K562 (cell line): ENCODE data around the gene ZNF213. TPM values are rescaled to one million over a fixed set of nuclear protein-coding genes. Genes with fewer than 3 reads are reported as not detected.

ENCODE experiments used
- CEBPZ ChIP-seq: fragments of 150-350 bp; IDR thresholded peaks from 2 replicates; pipeline ENCODE4 v1.6.1; 2014; ENCODE audit warnings: low read depth, mild to moderate bottlenecking, low read length, borderline replicate concordance
- E2F3 ChIP-seq: fragments of 250-450 bp; sonication (Bioruptor Pico); IDR thresholded peaks from 2 replicates; pipeline ENCODE4 v1.4.0; 2020; ENCODE audit warnings: mild to moderate bottlenecking
- E2F4 ChIP-seq: sonication (generic); formaldehyde crosslinking; IDR thresholded peaks from 2 replicates; pipeline ENCODE4 v1.8.0; 2022; ENCODE audit warnings: mild to moderate bottlenecking, low read depth, missing genetic modification reagents
- EHMT2 ChIP-seq: fragments of 450-650 bp; IDR thresholded peaks from 2 replicates; pipeline ENCODE4 v1.6.1; 2018; ENCODE audit warnings: antibody characterized with exemption
- ESRRA ChIP-seq: fragments of 450-650 bp; IDR thresholded peaks from 2 replicates; pipeline ENCODE4 v1.6.1; 2014; ENCODE audit warnings: low read depth, mild to moderate bottlenecking, moderate library complexity, borderline replicate concordance
- ETV6 ChIP-seq, 3 experiments: fragments of 150-350 bp in 1 of 3; sonication (generic) in 1 of 3; formaldehyde crosslinking in 1 of 3; IDR thresholded peaks; 2 replicates each; pipeline versions ENCODE4 v1.6.1 to v1.8.0; 2014 to 2022; ENCODE audit warnings: borderline replicate concordance in 2 of 3, low read depth in 2 of 3, antibody characterized with exemption in 1 of 3, low read length in 1 of 3, mild to moderate bottlenecking in 1 of 3, missing genetic modification reagents in 1 of 3
- FOXJ2 ChIP-seq: fragments of 200-800 bp; sonication (Bioruptor generic); IDR thresholded peaks from 2 replicates; pipeline ENCODE4 v1.6.1; 2016; ENCODE audit warnings: missing genetic modification characterization, missing compliant biosample characterization
- FOXM1 ChIP-seq, 2 experiments: fragments of 450-650 bp in 1 of 2; sonication (generic) in 1 of 2; formaldehyde crosslinking in 1 of 2; IDR thresholded peaks; 2 replicates each; pipeline versions ENCODE4 v1.6.1 to v1.9.0; 2017 to 2022; ENCODE audit warnings: low read depth in 2 of 2, mild to moderate bottlenecking in 2 of 2, missing genetic modification reagents in 1 of 2, moderate library complexity in 1 of 2
- GATA2 ChIP-seq: sonication (generic); formaldehyde crosslinking; IDR thresholded peaks from 2 replicates; pipeline ENCODE4 v1.4.0; 2020; ENCODE audit warnings: mild to moderate bottlenecking, missing genetic modification reagents
- HES1 ChIP-seq: fragments of 450-650 bp; IDR thresholded peaks from 2 replicates; pipeline ENCODE4 v1.6.1; 2016; ENCODE audit warnings: low read depth, mild to moderate bottlenecking, moderate library complexity
- HLTF ChIP-seq: fragments of 450-650 bp; IDR thresholded peaks from 2 replicates; pipeline ENCODE4 v1.6.1; 2016
- KLF10 ChIP-seq: fragments of 250-450 bp; sonication (Bioruptor Pico); IDR thresholded peaks from 2 replicates; pipeline ENCODE4 v1.6.1; 2021; ENCODE audit warnings: matching md5 sums
- MCM7 ChIP-seq, 2 experiments: fragments of 450-650 bp; IDR thresholded peaks; 2 replicates each; pipeline ENCODE4 v1.6.1; 2016 to 2018
- NFE2L1 ChIP-seq: fragments of 450-650 bp; IDR thresholded peaks from 2 replicates; pipeline ENCODE4 v1.6.1; 2016; ENCODE audit warnings: missing genetic modification characterization, low read depth, mild to moderate bottlenecking, missing compliant biosample characterization, moderate library complexity, borderline replicate concordance
- PHF21A ChIP-seq: fragments of 450-650 bp; IDR thresholded peaks from 2 replicates; pipeline ENCODE4 v1.6.1; 2017; ENCODE audit warnings: low read depth, borderline replicate concordance
- RBFOX2 ChIP-seq: fragments of 200-400 bp; formaldehyde crosslinking; IDR thresholded peaks from 2 replicates; pipeline ENCODE4 v1.6.1; 2017; ENCODE audit warnings: low read depth, mild to moderate bottlenecking, low read length, moderate library complexity
- RBM25 ChIP-seq: fragments of 200-400 bp; formaldehyde crosslinking; IDR thresholded peaks from 2 replicates; pipeline ENCODE4 v1.6.1; 2018; ENCODE audit warnings: low read length, low read depth, moderate library complexity; ENCODE audit not compliant: severe bottlenecking
- RFX5 ChIP-seq: IDR thresholded peaks from 2 replicates; pipeline ENCODE4 v1.6.1; 2011; ENCODE audit warnings: low read depth, mild to moderate bottlenecking, improper control_type of control experiment, low read length
- SMC3 ChIP-seq: conservative IDR thresholded peaks from 2 replicates; pipeline ENCODE4 v1.6.1; 2011; ENCODE audit warnings: low read depth, low read length, improper control_type of control experiment; ENCODE audit not compliant: insufficient read depth
- SNIP1 ChIP-seq: fragments of 450-650 bp; IDR thresholded peaks from 2 replicates; pipeline ENCODE4 v1.7.1; 2017; ENCODE audit warnings: low read depth, mild to moderate bottlenecking
- SRF ChIP-seq, 2 experiments: fragments of 250-450, 450-650 bp in 1 of 2; sonication (Bioruptor Pico) in 1 of 2; sonication (generic) in 1 of 2; formaldehyde crosslinking; IDR thresholded peaks; 2 replicates each; pipeline versions ENCODE4 v1.5.0 to v1.5.1; 2020 to 2022; ENCODE audit warnings: mild to moderate bottlenecking in 1 of 2, missing genetic modification reagents in 1 of 2
- SUPT5H ChIP-seq: fragments of 450-650 bp; IDR thresholded peaks from 2 replicates; pipeline ENCODE4 v1.6.1; 2016
- XRCC3 ChIP-seq: fragments of 450-650 bp; IDR thresholded peaks from 2 replicates; pipeline ENCODE4 v1.6.1; 2017; ENCODE audit warnings: mild to moderate bottlenecking, moderate library complexity
- ZBTB12 ChIP-seq: fragments of 250-450 bp; sonication (Bioruptor Pico); IDR thresholded peaks from 2 replicates; pipeline ENCODE4 v1.4.0; 2020
- ZNF717 ChIP-seq: fragments of 250-450 bp; sonication (Bioruptor Pico); IDR thresholded peaks from 2 replicates; pipeline ENCODE4 v1.5.0; 2021
- polyA plus RNA-seq, 8 experiments: library from polyadenylated mRNA; depleted of rRNA in 4 of 8; stranded (reverse) in 5 of 8; unstranded in 3 of 8; fragments of >200 nt; fragmentation: Nextera tagmentation in 2 of 8; fragmentation: Illumina TruSeq in 1 of 8; extraction: Ambion mirVana in 2 of 8; extraction: Trizol in 1 of 8; gene quantifications; 2 replicates each; pipeline versions ENCODE4 v1.2.1 to v1.2.3, GENCODE V29; 2011 to 2014; ENCODE audit warnings: inconsistent platforms in 1 of 8, missing spikeins in 1 of 8
- total RNA-seq, 7 experiments: library from RNA; depleted of rRNA in 6 of 7; stranded (reverse); fragments of >200 nt in 6 of 7; fragmentation: Illumina TruSeq in 2 of 7; extraction: Trizol in 2 of 7; gene quantifications; 2 replicates each; pipeline versions ENCODE4 v1.2.1 to v1.2.3, GENCODE V29; 2011 to 2021; ENCODE audit warnings: low replicate concordance in 1 of 7

ZNF213 gene
- total and polyA plus RNA-seq, 9 of the 15 experiments (the other 6 are each of a cell fraction or from before 2014, with no cell fraction given): 0.49 to 10.0 (median 1.8) TPM

GRCh38 chr16:3152991-3153368, 18.2 kb downstream of the ZNF213 start (continued):
- TF ChIP-seq SNIP1 (no peak), MCM7 (IDR thresholded peaks at IDR 0.05) (no peak), HLTF (no peak), CEBPZ (no peak), GATA2 (CRISPR knock-in tag) (no peak), RFX5 (no peak), SRF (CRISPR knock-in tag; IDR thresholded peaks at IDR 0.05) (peak in 1 of 2 experiments; percentile 46; a peak in 1 of 4 replicates), ESRRA (no peak), SMC3 (no peak), PHF21A (peak; percentile 68; the same call in 1 of the 2 replicates), RBM25 (no peak), RBFOX2 (no peak), FOXJ2 (no peak), SUPT5H (no peak), HES1 (no peak), E2F4 (no peak), XRCC3 (no peak), EHMT2 (no peak), ETV6 (IDR thresholded peaks at IDR 0.05; ENCODE audit: borderline replicate concordance in 1 of 2, low read depth in 2 of 2, low read length in 1 of 2) (no peak), ETV6 (CRISPR knock-in tag; IDR thresholded peaks at IDR 0.05; ENCODE audit: borderline replicate concordance) (no peak), KLF10 (CRISPR knock-in tag) (no peak), ZBTB12 (no peak), ZNF717 (CRISPR knock-in tag) (no peak), FOXM1 (IDR thresholded peaks at IDR 0.05; ENCODE audit: low read depth) (no peak), FOXM1 (CRISPR knock-in tag; IDR thresholded peaks at IDR 0.05; ENCODE audit: low read depth) (no peak), E2F3 (CRISPR knock-in tag) (no peak), NFE2L1 (tag) (no peak)
